ENCODE data around the gene RAB1A.
"Not testable (repeated sequence)": the region's sequence is repeated elsewhere in the genome, so short reads cannot be mapped to it uniquely, and the experiment has no call there.

DNA sequence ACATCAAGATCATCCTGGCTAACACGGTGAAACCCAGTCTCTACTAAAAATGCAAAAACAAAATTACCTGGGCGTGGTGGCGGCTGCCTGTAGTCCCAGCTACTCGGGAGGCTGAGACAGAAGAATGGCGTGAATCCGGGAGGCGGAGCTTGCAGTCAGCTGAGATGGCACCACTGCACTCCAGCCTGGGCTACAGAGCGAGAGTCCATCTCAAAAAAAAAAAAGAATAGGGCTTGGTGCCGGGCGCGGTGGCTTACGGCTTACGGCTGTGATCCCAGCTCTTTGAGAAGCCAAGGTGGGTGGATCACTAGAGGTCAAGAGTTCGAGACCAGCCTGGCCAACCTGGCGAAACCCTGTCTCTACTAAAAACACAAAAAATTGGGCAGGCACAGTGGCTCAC is 3.0 kb upstream of the RAB1A start:
- TF ChIP-seq SIN3A (IDR thresholded peaks at IDR 0.05; ENCODE audit: borderline replicate concordance, insufficient read depth, low read depth, low read length); REST (IDR thresholded peaks at IDR 0.05; ENCODE audit: insufficient read depth in 1 of 2, low read depth in 2 of 2, low read length in 1 of 2); POLR2AphosphoS5 (IDR thresholded peaks at IDR 0.05; ENCODE audit: low read depth, low read length); TCF7L2 (IDR thresholded peaks at IDR 0.05; ENCODE audit: low read depth, low read length): not testable (repeated sequence)
- TF ChIP-seq, protein P1, sequence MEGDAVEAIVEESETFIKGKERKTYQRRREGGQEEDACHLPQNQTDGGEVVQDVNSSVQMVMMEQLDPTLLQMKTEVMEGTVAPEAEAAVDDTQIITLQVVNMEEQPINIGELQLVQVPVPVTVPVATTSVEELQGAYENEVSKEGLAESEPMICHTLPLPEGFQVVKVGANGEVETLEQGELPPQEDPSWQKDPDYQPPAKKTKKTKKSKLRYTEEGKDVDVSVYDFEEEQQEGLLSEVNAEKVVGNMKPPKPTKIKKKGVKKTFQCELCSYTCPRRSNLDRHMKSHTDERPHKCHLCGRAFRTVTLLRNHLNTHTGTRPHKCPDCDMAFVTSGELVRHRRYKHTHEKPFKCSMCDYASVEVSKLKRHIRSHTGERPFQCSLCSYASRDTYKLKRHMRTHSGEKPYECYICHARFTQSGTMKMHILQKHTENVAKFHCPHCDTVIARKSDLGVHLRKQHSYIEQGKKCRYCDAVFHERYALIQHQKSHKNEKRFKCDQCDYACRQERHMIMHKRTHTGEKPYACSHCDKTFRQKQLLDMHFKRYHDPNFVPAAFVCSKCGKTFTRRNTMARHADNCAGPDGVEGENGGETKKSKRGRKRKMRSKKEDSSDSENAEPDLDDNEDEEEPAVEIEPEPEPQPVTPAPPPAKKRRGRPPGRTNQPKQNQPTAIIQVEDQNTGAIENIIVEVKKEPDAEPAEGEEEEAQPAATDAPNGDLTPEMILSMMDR (IDR thresholded peaks at IDR 0.05) = not testable (repeated sequence)

Data from Panc1 (cell line).